ENCODE measurements around the gene CNR1.

The CNR1 gene

DNA sequence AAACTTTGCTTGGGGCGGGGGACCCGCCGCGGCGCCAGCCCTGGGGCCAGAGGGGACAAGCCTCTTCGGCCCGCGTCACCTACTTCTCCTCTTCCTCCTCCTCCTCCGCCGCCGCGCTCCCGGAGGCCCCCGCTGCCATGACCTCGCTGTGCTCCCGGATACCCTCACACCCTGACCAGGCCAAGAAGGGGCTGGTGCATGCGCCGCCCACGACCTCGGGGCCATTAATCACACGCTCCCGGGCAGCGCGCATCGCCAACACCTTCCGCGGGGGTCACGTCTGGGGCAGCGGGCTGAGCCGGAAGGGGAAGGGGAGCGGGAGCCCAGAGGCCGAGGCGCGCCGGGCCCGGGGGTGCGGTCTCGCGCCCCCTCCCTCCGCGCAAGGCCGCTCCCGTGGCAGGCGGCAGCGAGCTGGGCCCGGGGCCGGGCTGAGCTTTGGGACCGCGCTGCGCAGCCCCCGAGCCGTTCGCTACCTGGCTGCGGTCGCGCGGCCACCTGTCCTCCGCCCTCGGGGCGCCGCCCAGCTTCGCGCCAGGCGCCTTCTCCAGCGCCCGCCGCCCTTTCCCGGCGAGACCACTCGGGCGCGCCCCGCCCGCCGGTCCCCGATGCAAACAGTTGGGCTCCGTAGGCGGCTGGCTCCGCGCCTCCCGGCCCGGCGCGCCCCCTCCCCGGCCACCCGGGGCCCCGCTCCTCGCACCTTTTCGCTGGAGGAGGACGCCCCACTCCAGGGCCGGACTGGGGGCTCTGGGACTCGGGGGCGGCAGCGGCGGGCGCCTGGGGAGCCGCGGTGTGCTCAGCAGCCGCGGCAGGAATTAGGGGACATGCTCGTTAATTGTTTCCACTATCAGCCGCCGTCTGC, 575 bp upstream of the CNR1 start:
- Mint-ChIP-seq H3K27ac (ENCODE audit: low read depth) (no peak overlapping the region), H3K4me3 (peak overlapping the region; percentile 51), H3K36me3 (ENCODE audit: insufficient read depth) (no peaks in the 10 kb centered on the region), H3K27me3 (peaks cover 78% of the 10 kb centered on the region), H3K4me1 (peaks cover 8% of the 10 kb centered on the region), H3K9me3 (no peaks in the 10 kb centered on the region)
- peak; percentile 16 for ATAC-seq (replicated peaks; ENCODE audit: extremely low read depth, poor library complexity, severe bottlenecking)
- no peak for DNase-seq (ENCODE audit: low spot score in 2 of 2)

DNA sequence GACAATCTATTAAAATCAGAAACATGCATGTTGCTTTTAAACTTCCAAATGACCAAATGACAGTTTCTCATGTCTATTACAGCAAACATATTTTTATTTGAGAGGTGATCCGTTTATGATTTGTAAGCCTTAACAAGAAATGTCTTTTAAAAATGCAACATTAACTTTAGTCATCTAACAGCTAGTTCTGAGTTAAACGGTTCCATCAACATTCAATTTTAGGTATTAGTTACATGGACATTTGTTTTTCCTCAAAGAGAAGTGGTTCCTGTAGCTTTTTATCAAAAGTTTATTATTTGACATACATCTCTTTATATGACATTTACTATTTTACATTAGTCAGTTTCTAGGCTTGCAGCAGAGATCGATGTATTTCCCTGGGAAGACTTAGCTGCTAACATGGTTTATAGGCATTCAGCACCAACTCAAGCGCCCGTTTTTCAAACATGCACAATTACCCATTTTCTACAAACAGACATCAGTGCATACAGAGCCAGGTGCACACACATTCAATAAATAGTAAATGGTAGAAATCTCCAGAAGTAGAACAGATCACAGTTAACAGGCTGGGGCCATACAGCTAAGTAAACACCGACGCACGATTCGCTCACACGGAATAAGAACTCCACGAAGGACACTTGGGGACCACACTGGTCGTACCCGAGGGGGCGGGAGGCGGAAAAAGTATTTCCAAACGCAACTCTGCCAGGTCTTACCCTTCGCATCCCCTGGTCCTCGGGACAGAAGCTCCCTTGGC, 882 bp downstream of the CNR1 start:
- DNase-seq (ENCODE audit: low spot score in 2 of 2): no peak
- ATAC-seq (replicated peaks; ENCODE audit: extremely low read depth, poor library complexity, severe bottlenecking): no peak
- H3K4me1 Mint-ChIP-seq: peaks cover 8% of the 10 kb centered on the region

DNA sequence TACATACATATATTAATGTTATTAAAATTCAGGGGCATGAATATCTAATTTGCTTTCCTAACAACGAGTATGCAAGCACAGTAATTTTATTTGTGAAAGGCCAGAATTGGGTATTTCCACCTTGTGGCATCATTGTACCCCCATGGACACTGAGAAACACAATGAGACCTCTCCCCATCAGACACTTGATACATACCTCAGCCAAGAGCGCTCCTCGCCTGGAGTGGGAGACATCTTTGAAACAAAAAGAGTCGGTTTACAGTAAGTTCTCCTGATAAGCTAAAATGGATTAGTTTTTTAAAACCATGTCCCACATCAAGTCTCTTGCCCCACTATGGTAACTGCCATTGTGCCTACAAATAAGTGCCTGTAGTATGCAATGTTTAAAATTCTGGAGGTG, 2.1 kb downstream of the CNR1 start:
- ATAC-seq (replicated peaks; ENCODE audit: extremely low read depth, poor library complexity, severe bottlenecking) (no peak), DNase-seq (ENCODE audit: low spot score in 2 of 2) (no peak)
- Mint-ChIP-seq H3K4me1 (peaks cover 8% of the 10 kb centered on the region), H3K27me3 (peaks cover 59% of the 10 kb centered on the region), H3K36me3 (ENCODE audit: insufficient read depth) (no peaks in the 10 kb centered on the region), H3K4me3 (no peak overlapping the region), H3K9me3 (no peaks in the 10 kb centered on the region), H3K27ac (ENCODE audit: low read depth) (no peak overlapping the region)

More for the DNA sequence above, 882 bp downstream of the CNR1 start:
- no peaks in the 10 kb centered on the region for H3K36me3 Mint-ChIP-seq (ENCODE audit: insufficient read depth)
- H3K27me3 Mint-ChIP-seq: peaks cover 71% of the 10 kb centered on the region
- H3K9me3 Mint-ChIP-seq: no peaks in the 10 kb centered on the region
- H3K4me3 Mint-ChIP-seq: peak overlapping the region; percentile 51
- H3K27ac Mint-ChIP-seq (ENCODE audit: low read depth): no peak overlapping the region

DNA sequence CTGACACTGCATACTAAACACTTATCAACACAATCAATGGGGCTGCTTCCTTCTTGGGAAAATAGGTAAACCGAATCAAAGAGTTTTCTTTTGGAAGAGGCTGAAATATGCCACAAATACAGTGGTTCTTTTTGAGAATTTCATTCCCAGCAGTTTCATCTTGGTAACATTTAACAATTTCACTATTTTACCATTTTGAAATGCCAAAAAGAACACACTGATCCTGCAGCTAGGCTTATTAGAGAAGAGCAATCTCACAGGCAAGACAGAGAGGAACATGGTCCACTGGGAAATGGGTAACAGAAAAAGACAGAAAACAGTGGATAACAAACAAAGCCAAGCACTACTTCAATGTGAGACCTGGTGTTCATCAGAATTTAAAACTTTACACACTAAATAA, 2.5 kb downstream of the CNR1 start:
- Mint-ChIP-seq H3K27me3 (peaks cover 55% of the 10 kb centered on the region), H3K4me3 (no peak overlapping the region), H3K27ac (ENCODE audit: low read depth) (no peak overlapping the region), H3K4me1 (peaks cover 8% of the 10 kb centered on the region), H3K36me3 (ENCODE audit: insufficient read depth) (no peaks in the 10 kb centered on the region), H3K9me3 (no peaks in the 10 kb centered on the region)
- DNase-seq (ENCODE audit: low spot score in 2 of 2): no peak
- no peak for ATAC-seq (replicated peaks; ENCODE audit: extremely low read depth, poor library complexity, severe bottlenecking)

DNA sequence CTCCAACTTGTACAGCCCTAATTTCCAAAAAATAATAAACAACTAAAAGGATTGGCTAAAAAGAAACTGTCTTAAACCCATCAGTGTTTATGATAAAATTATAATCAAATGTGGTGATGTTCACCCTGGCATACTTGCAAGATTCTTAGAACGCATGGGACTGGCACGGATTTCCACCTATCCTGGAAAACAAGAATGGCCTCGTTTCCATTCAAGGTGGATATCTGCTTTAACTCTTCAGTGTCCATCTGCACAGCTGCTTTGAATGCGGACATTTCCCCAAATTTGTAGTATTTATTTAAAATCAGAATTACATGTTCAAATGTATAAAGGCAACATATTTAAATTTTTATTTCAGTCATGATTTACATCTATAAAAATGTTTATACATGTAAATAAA, 4.2 kb downstream of the CNR1 start:
- no peaks in the 10 kb centered on the region for H3K9me3 Mint-ChIP-seq
- no peak for ATAC-seq (replicated peaks; ENCODE audit: extremely low read depth, poor library complexity, severe bottlenecking)
- H3K4me3 Mint-ChIP-seq: no peak overlapping the region
- no peak for DNase-seq (ENCODE audit: low spot score in 2 of 2)
- no peak overlapping the region for H3K27ac Mint-ChIP-seq (ENCODE audit: low read depth)
- peaks cover 39% of the 10 kb centered on the region for H3K27me3 Mint-ChIP-seq
- no peaks in the 10 kb centered on the region for H3K36me3 Mint-ChIP-seq (ENCODE audit: insufficient read depth)
- H3K4me1 Mint-ChIP-seq: no peaks in the 10 kb centered on the region

DNA sequence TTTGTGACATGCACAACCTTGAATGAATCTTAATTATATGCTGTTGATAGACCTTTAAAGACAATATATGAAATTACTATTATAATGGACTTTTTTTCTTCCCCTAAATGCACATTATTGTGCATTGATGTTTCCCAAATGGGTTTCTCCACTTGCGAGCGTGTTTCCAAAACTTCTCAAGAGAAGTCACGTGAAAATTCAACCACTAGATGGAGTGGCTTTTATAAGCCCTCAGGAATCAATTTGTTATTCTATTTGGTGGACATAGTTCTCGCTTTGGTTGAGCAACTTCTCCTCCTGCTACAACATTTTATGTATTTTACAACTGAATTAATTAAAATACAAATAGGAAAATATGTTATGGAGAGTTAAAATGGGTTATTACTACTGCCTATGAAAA, 9.0 kb downstream of the CNR1 start:
- Mint-ChIP-seq H3K27ac (ENCODE audit: low read depth) (no peak overlapping the region), H3K4me1 (no peaks in the 10 kb centered on the region), H3K27me3 (peaks cover 26% of the 10 kb centered on the region), H3K36me3 (ENCODE audit: insufficient read depth) (no peaks in the 10 kb centered on the region), H3K4me3 (no peak overlapping the region), H3K9me3 (no peaks in the 10 kb centered on the region)
- DNase-seq (ENCODE audit: low spot score in 2 of 2) (no peak), ATAC-seq (replicated peaks; ENCODE audit: extremely low read depth, poor library complexity, severe bottlenecking) (no peak)

DNA sequence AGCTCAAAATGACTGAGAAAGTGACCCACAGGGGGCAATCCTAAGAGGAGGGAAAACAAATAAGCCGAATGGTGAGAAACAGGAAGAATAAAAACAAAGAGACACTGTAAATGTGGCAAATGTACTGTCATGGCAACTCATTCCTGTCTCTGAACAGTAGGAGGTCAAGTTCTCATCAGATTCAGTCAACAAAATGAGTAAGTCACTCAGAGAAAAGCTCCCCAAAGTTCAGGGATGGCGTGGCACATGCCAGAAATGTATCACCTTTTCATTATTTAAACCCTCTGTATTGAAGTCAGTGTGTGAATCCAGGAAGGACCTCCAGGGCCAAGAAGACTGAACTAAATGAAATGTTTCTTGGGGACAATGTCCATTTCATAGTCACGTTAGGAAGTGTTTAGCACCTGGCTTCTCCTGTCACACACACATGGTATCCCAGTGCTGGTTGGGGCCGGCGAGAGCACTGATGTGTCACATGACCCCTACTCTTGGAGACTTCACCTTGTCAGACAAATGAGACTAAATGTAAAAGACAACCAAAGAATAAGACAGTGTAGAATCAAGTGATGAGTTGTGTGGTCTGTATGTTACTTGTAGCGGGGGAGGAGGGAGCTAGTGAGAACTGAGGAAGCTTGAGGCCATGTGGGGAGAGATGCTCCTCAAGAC, 20.7 kb downstream of the CNR1 start:
- ATAC-seq (replicated peaks; ENCODE audit: extremely low read depth, poor library complexity, severe bottlenecking): no peak
- Mint-ChIP-seq H3K4me3 (no peak overlapping the region), H3K9me3 (no peaks in the 10 kb centered on the region)

DNA sequence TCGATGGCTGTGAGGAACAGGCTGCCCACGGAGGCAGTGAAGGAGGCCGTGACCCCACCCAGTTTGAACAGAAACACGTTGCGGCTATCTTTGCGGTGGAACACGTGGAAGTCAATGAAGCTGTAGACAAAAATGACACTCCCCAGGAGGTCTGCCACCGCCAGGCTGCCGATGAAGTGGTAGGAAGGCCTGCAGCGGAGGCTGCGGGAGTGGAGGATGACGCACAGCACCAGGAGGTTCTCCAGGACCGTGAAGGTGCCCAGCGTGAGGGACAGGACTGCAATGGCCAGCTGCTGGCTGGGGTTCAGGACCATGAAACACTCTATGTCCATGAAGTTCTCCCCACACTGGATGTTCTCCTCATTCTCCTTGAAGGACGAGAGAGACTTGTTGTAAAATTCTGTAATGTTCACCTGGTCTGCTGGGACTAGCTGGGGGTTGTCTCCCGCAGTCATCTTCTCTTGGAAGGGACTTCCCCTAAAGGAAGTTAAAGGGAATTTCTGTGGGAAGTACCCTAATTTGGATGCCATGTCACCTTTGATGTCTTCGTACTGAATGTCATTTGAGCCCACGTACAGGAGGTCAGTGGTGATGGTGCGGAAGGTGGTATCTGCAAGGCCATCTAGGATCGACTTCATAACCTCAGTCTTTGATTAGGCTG, 21.4 kb downstream of the CNR1 start:
- Mint-ChIP-seq H3K4me1 (no peaks in the 10 kb centered on the region), H3K4me3 (no peak overlapping the region), H3K9me3 (no peaks in the 10 kb centered on the region), H3K27me3 (peaks cover 25% of the 10 kb centered on the region), H3K27ac (ENCODE audit: low read depth) (no peak overlapping the region), H3K36me3 (ENCODE audit: insufficient read depth) (no peaks in the 10 kb centered on the region)
- no peak for DNase-seq (ENCODE audit: low spot score in 2 of 2)
- no peak for ATAC-seq (replicated peaks; ENCODE audit: extremely low read depth, poor library complexity, severe bottlenecking)

More for the DNA sequence above, 20.7 kb downstream of the CNR1 start:
- no peaks in the 10 kb centered on the region for H3K36me3 Mint-ChIP-seq (ENCODE audit: insufficient read depth)
- no peaks in the 10 kb centered on the region for H3K4me1 Mint-ChIP-seq
- H3K27ac Mint-ChIP-seq (ENCODE audit: low read depth): no peak overlapping the region
- DNase-seq (ENCODE audit: low spot score in 2 of 2): no peak
- peaks cover 32% of the 10 kb centered on the region for H3K27me3 Mint-ChIP-seq

DNA sequence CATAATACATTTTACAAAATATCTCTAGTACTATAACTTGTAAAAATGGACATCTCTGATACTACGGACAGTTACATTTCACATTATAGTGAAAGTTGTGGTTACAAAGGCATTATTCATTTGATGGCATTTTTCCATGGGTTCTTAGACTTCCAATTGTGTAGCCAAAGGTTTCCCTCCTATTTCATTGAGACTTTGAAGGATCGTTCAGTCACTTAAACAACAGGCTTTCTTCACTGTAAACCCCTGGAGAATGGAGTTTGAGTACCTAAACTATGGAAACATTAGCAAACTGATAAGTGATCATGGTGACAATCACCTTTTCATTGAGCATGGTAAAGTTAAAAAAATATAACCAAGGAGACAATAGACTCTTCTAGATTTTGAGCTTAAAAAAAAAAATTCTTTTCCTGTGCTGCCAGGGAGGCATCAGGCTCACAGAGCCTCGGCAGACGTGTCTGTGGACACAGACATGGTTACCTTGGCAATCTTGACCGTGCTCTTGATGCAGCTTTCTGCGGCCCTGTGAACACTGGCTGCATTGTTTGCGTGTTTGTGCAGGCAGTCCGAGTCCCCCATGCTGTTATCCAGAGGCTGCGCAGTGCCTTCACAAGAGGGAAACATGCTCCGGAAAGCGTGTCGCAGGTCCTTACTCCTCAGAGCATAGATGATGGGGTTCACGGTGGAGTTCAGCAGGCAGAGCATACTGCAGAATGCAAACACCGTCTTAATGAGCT, 22.6 kb downstream of the CNR1 start:
- DNase-seq (ENCODE audit: low spot score in 2 of 2) (no peak), ATAC-seq (replicated peaks; ENCODE audit: extremely low read depth, poor library complexity, severe bottlenecking) (no peak)
- peaks cover 14% of the 10 kb centered on the region for H3K27me3 Mint-ChIP-seq
- H3K36me3 Mint-ChIP-seq (ENCODE audit: insufficient read depth): no peaks in the 10 kb centered on the region
- no peaks in the 10 kb centered on the region for H3K9me3 Mint-ChIP-seq
- H3K4me3 Mint-ChIP-seq: no peak overlapping the region
- no peaks in the 10 kb centered on the region for H3K4me1 Mint-ChIP-seq
- no peak overlapping the region for H3K27ac Mint-ChIP-seq (ENCODE audit: low read depth)

DNA sequence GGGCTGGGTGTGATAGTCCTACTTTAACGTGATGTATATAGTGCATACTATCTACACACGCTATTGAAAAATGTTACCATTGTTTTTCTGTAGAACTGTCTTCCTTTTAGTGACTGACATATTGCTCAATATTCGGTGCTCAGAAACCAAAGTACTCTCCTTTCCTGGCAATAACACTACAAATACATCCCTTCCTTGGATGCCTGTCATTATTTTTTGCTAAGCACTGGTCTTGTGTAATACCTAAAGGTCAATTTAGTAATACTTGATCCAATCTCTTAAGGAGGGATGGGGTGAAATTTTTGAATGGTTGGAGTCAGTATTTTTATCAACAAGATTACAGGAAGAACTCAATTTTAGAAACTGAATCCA, 23.9 kb downstream of the CNR1 start:
- Mint-ChIP-seq H3K36me3 (ENCODE audit: insufficient read depth) (no peaks in the 10 kb centered on the region), H3K4me1 (no peaks in the 10 kb centered on the region), H3K27ac (ENCODE audit: low read depth) (no peak overlapping the region), H3K9me3 (no peaks in the 10 kb centered on the region), H3K4me3 (no peak overlapping the region), H3K27me3 (peaks cover 1% of the 10 kb centered on the region)
- no peak for ATAC-seq (replicated peaks; ENCODE audit: extremely low read depth, poor library complexity, severe bottlenecking)
- DNase-seq (ENCODE audit: low spot score in 2 of 2): no peak

DNA sequence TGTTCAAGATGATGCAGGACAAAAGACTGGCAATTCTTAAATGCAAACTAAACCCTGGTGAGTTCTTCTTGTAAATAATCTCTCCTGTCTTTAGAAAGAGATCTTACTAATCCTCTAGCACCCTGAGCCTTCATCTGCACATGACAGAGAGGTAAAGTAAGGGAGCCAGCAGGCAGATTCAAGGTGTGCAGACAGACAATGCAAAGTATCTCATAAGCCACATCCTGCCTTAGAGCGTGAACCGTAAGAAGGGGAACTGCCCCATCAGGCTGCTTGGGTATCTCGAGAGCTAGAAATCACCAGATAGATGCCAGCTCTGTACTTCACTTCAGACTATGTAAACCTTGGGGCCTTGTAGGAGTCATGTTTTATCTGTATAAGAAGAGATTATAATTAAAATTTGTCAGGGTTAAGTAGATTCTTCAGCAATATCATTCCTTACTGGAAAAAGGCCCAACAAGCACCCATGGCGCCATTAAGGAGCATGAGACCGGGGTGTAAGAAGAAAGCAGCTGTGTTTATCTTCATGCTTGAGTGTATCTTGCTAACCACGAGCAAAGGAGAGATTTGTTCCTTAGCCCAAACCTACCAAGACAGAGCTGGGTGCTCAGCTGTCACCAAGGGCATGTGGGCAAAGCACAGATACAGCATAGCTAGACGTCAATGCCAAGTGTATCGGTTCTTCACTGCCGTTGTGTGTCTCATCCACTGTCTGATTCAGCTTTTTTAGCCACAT, 24.4 kb downstream of the CNR1 start:
- no peaks in the 10 kb centered on the region for H3K36me3 Mint-ChIP-seq (ENCODE audit: insufficient read depth)
- H3K27me3 Mint-ChIP-seq: no peaks in the 10 kb centered on the region
- no peak for DNase-seq (ENCODE audit: low spot score in 2 of 2)
- H3K4me1 Mint-ChIP-seq: no peaks in the 10 kb centered on the region
- H3K4me3 Mint-ChIP-seq: no peak overlapping the region
- H3K27ac Mint-ChIP-seq (ENCODE audit: low read depth): no peak overlapping the region
- no peaks in the 10 kb centered on the region for H3K9me3 Mint-ChIP-seq
- ATAC-seq (replicated peaks; ENCODE audit: extremely low read depth, poor library complexity, severe bottlenecking): peak; percentile 40

Measured in central memory CD8-positive, alpha-beta T cell (primary cell).